Choroid plexus epithelial cell (primary cell): ENCODE measurements around the gene BAIAP3.
A peak's percentile ranks its signal among the peaks of the same experiment; 100 is the strongest.

Experiments
- DNase-seq: peaks from one replicate; pipeline ENCODE4 v3.0.0-alpha.2; 2010; ENCODE audit warnings: low read depth
- H3K4me3 ChIP-seq: 2 replicates; pipeline ENCODE4 v1.5.1; 2011; ENCODE audit warnings: low read depth, mild to moderate bottlenecking, control low read depth, low read length, moderate library complexity
- TF ChIP-seq, protein P1 (sequence below): conservative IDR thresholded peaks from 2 replicates; pipeline ENCODE4 v1.5.1; 2011; ENCODE audit warnings: low read depth, mild to moderate bottlenecking, control low read depth, inconsistent platforms, low read length, moderate library complexity

The BAIAP3 gene

DNA sequence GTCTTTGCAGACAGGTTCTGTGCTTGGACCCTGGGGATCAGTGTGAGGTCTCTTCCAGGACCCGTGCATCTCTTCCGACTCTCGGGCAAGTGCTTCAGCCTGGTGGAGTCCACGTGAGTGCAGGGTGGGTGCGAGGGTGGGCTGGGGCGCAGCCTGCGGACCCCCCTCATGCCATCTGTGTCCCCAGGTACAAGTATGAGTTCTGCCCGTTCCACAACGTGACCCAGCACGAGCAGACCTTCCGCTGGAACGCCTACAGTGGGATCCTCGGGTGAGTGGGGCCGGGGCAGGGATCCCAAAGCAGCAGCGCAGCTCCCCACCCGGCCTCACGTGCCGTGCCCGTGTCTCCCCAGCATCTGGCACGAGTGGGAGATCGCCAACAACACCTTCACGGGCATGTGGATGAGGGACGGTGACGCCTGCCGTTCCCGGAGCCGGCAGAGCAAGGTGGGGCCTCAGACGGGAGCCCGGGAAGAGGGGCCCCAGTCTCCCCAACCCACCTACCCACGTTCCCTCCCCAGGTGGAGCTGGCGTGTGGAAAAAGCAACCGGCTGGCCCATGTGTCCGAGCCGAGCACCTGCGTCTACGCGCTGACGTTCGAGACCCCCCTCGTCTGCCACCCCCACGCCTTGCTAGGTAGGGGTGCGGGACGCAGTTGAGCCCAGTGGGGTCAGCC is 28.4 kb downstream of the BAIAP3 start:
- DNase-seq = no peak
- H3K4me3 ChIP-seq = no peak overlapping the region
- TF ChIP-seq, protein P1, sequence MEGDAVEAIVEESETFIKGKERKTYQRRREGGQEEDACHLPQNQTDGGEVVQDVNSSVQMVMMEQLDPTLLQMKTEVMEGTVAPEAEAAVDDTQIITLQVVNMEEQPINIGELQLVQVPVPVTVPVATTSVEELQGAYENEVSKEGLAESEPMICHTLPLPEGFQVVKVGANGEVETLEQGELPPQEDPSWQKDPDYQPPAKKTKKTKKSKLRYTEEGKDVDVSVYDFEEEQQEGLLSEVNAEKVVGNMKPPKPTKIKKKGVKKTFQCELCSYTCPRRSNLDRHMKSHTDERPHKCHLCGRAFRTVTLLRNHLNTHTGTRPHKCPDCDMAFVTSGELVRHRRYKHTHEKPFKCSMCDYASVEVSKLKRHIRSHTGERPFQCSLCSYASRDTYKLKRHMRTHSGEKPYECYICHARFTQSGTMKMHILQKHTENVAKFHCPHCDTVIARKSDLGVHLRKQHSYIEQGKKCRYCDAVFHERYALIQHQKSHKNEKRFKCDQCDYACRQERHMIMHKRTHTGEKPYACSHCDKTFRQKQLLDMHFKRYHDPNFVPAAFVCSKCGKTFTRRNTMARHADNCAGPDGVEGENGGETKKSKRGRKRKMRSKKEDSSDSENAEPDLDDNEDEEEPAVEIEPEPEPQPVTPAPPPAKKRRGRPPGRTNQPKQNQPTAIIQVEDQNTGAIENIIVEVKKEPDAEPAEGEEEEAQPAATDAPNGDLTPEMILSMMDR = no peak

DNA sequence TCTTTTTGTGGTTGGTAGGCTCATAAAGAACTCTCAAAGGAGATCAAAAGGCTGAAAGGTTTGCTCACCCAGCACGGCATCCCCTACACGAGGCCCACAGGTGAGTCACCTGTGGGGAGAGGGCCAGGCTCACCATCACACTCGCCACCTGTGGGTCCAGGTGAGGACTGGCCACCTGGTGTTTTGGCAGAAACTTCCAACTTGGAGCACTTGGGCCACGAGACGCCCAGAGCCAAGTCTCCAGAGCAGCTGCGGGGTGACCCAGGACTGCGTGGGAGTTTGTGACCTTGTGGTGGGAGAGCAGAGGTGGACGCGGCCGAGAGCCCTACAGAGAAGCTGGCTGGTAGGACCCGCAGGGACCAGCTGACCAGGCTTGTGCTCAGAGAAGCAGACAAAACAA is 29.4 kb downstream of the BAIAP3 start:
- DNase-seq = no peak
- TF ChIP-seq, protein P1 = no peak
- H3K4me3 ChIP-seq = no peak overlapping the region

DNA sequence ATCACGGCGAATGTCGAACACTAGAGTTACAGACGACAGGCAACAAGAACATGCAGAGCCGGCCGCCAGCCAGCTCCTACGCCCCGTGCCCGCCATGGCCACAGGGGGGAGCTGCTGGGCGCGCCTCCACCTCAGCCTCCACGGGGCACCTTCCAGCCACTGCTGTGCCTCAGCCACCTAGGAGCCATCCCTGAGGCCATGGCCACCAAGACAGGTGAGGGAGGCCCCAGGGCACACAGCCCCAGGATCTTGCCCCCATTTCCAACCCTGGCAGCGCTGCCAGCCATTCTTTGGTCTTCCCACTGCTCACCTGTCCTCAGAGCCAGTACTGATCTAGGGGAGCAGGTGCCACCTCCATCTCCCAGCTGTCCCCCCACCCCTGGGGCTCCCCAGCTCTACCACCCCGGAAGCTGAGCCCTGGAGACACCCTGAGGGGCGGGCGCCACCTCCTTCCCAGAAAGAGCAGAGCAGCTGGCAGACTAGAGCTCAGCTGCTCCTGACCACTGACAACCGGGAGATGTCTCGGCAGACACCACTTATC is 30.1 kb downstream of the BAIAP3 start:
- TF ChIP-seq, protein P1 = peak; percentile 81
- DNase-seq = peak; percentile 51
- H3K4me3 ChIP-seq = no peak overlapping the region

DNA sequence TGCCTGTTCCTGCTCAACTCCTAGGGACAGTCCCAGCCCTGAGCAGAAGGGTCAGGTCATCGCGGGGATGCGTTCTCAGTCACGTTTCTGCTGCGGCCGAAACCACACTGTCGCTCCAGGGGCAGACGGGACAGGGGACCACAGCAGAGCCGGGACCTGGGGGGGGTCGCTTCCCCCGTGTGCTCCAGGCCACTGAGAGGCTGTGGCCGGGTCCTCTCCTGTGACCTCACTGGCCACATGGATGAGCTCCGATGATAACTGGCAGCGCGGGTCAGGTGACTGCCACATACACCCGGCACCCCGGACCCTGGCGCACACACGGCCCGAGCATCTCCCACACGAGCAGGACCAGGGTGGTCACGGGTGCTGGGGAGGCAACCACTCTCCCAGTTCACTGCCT is 31.1 kb downstream of the BAIAP3 start:
- TF ChIP-seq, protein P1 = no peak
- no peak for DNase-seq
- no peak overlapping the region for H3K4me3 ChIP-seq

DNA sequence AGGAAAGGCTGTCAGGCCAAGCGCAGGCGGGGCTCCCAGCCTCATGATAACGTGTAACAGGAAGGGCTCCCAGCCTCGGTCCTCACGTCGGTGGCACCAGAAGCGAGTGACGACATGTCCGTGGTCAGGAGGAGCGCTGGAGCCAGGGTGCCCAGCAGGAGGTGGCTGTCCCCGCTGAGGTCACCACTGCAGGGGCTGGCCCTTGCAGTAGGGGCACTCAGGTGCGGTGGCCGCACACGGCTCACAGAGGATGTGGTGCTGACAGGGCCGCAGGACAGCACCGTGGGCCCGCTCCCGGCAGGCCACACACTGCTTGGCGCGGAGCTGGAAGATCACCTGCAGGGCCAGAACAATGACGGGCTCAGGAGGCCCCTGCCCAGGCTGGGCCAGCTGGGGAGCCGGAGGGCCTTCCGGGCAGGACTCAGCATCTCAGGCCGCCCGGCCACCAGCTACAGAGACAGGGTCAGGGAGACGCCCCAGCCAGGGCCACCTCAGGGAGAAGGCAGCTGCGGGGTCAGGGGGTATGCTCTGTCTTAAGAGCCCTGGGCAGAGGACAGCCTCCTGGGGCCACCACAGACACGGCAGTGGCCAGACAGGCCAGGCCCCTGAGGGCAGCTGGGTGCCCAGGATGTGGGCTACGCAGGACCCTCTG is 32.7 kb downstream of the BAIAP3 start:
- DNase-seq = no peak
- TF ChIP-seq, protein P1 = no peak
- no peak overlapping the region for H3K4me3 ChIP-seq

DNA sequence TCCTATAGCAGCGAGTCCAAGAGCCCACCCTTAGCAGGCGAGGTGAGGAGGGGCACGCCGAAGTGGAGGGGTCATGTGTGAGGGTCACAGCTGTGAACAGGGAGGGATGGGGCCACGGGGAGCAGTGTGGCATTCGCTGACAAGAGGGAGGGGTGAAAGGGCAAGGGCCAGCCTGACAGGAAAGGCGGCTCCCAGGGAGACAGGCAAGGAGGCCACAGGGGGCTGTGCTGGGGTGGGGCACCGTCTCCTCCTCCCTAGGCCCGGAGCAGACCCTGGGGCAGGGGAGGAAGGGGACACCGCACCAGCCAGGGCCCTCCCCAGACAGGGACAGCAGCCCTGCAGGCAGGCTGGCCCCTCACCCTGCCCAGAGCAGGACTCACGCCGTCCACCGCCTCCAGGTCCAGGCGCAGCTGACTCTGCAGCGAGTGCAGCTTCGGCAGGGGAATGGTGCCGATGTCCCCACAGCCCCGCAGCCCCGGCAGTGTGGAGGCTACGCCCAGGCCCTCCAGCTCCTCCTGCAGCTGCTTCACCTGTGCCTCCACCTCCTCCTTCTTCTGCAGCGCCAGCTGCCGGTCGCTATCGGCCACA is 33.4 kb downstream of the BAIAP3 start:
- TF ChIP-seq, protein P1 = no peak
- H3K4me3 ChIP-seq = no peak overlapping the region
- DNase-seq = no peak
